Upper lobe of left lung (tissue), 4 donors: Measurements from ENCODE around the gene RNU1-1.
"Not testable (repeated sequence)": the region's sequence is repeated elsewhere in the genome, so short reads cannot be mapped to it uniquely, and the experiment has no call there.

Experiments used
- CTCF ChIP-seq, 6 experiments: fragments of 450-650 bp in 4 of 6; fragments of 200-600 bp in 2 of 6; sonication (generic) in 2 of 6; IDR thresholded peaks; one replicate each; pipeline ENCODE4 v1.5.1; 2016 to 2019; ENCODE audit warnings: antibody characterized with exemption in 6 of 6
- POLR2A ChIP-seq, 4 donors: fragments of 450-650 bp; IDR thresholded peaks; one replicate each; pipeline ENCODE4 v1.5.1; 2016 to 2017; ENCODE audit warnings: antibody characterized with exemption in 4 of 4, mild to moderate bottlenecking in 2 of 4
- POLR2AphosphoS5 ChIP-seq, 2 donors: sonication (generic); formaldehyde crosslinking; IDR thresholded peaks; one replicate each; pipeline ENCODE4 v1.5.1; 2017; ENCODE audit warnings: antibody characterized with exemption in 2 of 2

- TF ChIP-seq CTCF, POLR2A, POLR2AphosphoS5 (IDR thresholded peaks at IDR 0.05): not testable (repeated sequence)
These were observed 11.7 kb upstream of the RNU1-1 start for GRCh38 chr1:16525769-16526168.
